Neural cell (in vitro differentiated cells): ENCODE results near the gene CUX1. TPM values are rescaled to one million over a fixed set of nuclear protein-coding genes. Genes with fewer than 3 reads are reported as not detected.

Experiments used
- H2AFZ ChIP-seq: fragments of 200-600, 300-800 bp; sonication (generic), shearing (Covaris generic); 2 replicates; pipeline ENCODE4 v1.6.0; 2014; ENCODE audit warnings: low read depth, mild to moderate bottlenecking, antibody characterized with exemption, low read length, moderate library complexity
- H3F3A ChIP-seq: fragments of 200-600 bp; shearing (Covaris generic); 2 replicates; pipeline ENCODE4 v1.6.1; 2016; ENCODE audit warnings: mild to moderate bottlenecking, moderate library complexity, mixed read lengths, antibody characterized with exemption, low read length; ENCODE audit not compliant: insufficient read depth, poor library complexity, severe bottlenecking
- H3K27ac ChIP-seq: fragments of 200-600, 300-800 bp; sonication (generic), shearing (Covaris generic); 2 replicates; pipeline ENCODE4 v1.5.1; 2014; ENCODE audit warnings: mild to moderate bottlenecking, low read length, moderate library complexity
- H3K27me3 ChIP-seq: fragments of 300-800, 200-600 bp; sonication (generic), shearing (Covaris generic); 2 replicates; pipeline ENCODE4 v1.6.0; 2014; ENCODE audit warnings: mild to moderate bottlenecking, low read depth, low read length, moderate library complexity; ENCODE audit not compliant: insufficient read depth
- H3K36me3 ChIP-seq: fragments of 300-800, 200-600 bp; sonication (generic), shearing (Covaris generic); 2 replicates; pipeline ENCODE4 v1.5.1; 2014; ENCODE audit warnings: mild to moderate bottlenecking, antibody characterized with exemption, low read length, moderate library complexity; ENCODE audit not compliant: insufficient read depth
- H3K4me2 ChIP-seq: fragments of 300-800, 200-600 bp; sonication (generic), shearing (Covaris generic); 2 replicates; pipeline ENCODE4 v1.6.0; 2014; ENCODE audit warnings: mild to moderate bottlenecking, low read length
- H3K4me3 ChIP-seq: fragments of 300-800, 200-600 bp; sonication (generic), shearing (Covaris generic); 2 replicates; pipeline ENCODE4 v1.5.1; 2014; ENCODE audit warnings: mild to moderate bottlenecking, low read length, moderate library complexity
- H3K79me2 ChIP-seq: fragments of 200-600 bp; shearing (Covaris generic); replicated peaks from 2 replicates; pipeline ENCODE4 v1.6.0; 2014; ENCODE audit warnings: mild to moderate bottlenecking, low read length, moderate library complexity; ENCODE audit not compliant: insufficient read depth
- H3K9ac ChIP-seq: fragments of 300-800, 200-600 bp; sonication (generic), shearing (Covaris generic); 2 replicates; pipeline ENCODE4 v1.6.1; 2016; ENCODE audit warnings: mild to moderate bottlenecking, low read length, mixed read lengths
- H3K9me2 ChIP-seq: fragments of 200-600 bp; shearing (Covaris generic); 2 replicates; pipeline ENCODE4 v1.6.1; 2016; ENCODE audit warnings: mild to moderate bottlenecking, low read length, mixed read lengths; ENCODE audit not compliant: insufficient read depth
- H3K9me3 ChIP-seq: fragments of 200-600, 300-800 bp; sonication (generic), shearing (Covaris generic); 2 replicates; pipeline ENCODE4 v1.6.1; 2016; ENCODE audit warnings: mild to moderate bottlenecking, mixed run types, low read length, moderate library complexity, mixed read lengths
- H4K20me1 ChIP-seq: fragments of 200-600 bp; shearing (Covaris generic); 2 replicates; pipeline ENCODE4 v1.6.1; 2016; ENCODE audit warnings: mild to moderate bottlenecking, mixed run types; ENCODE audit not compliant: insufficient read depth
- EP300 ChIP-seq: fragments of 450-650 bp; conservative IDR thresholded peaks from 2 replicates; pipeline ENCODE4 v1.6.1; 2014; ENCODE audit warnings: antibody characterized with exemption, mild to moderate bottlenecking, moderate library complexity; ENCODE audit not compliant: poor library complexity, severe bottlenecking
- EZH2 ChIP-seq: fragments of 200-600, 300-800 bp; shearing (Covaris generic), sonication (generic); IDR thresholded peaks from 2 replicates; pipeline ENCODE4 v1.6.1; 2014; ENCODE audit warnings: antibody characterized with exemption, low read length, borderline replicate concordance, mild to moderate bottlenecking; ENCODE audit not compliant: insufficient read depth, poor library complexity, severe bottlenecking
- MXI1 ChIP-seq: fragments of 450-650 bp; conservative IDR thresholded peaks from 2 replicates; pipeline ENCODE4 v1.6.1; 2014; ENCODE audit warnings: antibody characterized with exemption, mild to moderate bottlenecking; ENCODE audit not compliant: poor library complexity, severe bottlenecking
- POLR2AphosphoS5 ChIP-seq: IDR thresholded peaks from 2 replicates; pipeline ENCODE4 v1.6.1; 2012
- RAD21 ChIP-seq: fragments of 450-650 bp; conservative IDR thresholded peaks from 2 replicates; pipeline ENCODE4 v1.6.1; 2014; ENCODE audit warnings: antibody characterized with exemption, mild to moderate bottlenecking, moderate library complexity
- SMC3 ChIP-seq: fragments of 450-650 bp; conservative IDR thresholded peaks from 2 replicates; pipeline ENCODE4 v1.6.1; 2014; ENCODE audit warnings: antibody characterized with exemption, mild to moderate bottlenecking, moderate library complexity; ENCODE audit not compliant: poor library complexity
- TAF1 ChIP-seq: IDR thresholded peaks from 2 replicates; pipeline ENCODE4 v1.6.1; 2012; ENCODE audit warnings: low read depth
- polyA plus RNA-seq: library from polyadenylated mRNA; depleted of rRNA; stranded (reverse); fragments of >200 nt; gene quantifications from 2 replicates; pipeline ENCODE4 v1.2.3, GENCODE V29; 2014
- TF ChIP-seq, protein P1 (sequence below): fragments of 450-650 bp; IDR thresholded peaks from 2 replicates; pipeline ENCODE4 v1.5.1; 2014; ENCODE audit warnings: antibody characterized with exemption, mild to moderate bottlenecking, moderate library complexity; ENCODE audit not compliant: poor library complexity, severe bottlenecking
- TF ChIP-seq, protein P2 (sequence below): IDR thresholded peaks from 2 replicates; pipeline ENCODE4 v1.6.1; 2012; ENCODE audit warnings: borderline replicate concordance

Gene CUX1
- polyA plus RNA-seq, 1 donor from 2014 or later: 26.6 TPM

DNA sequence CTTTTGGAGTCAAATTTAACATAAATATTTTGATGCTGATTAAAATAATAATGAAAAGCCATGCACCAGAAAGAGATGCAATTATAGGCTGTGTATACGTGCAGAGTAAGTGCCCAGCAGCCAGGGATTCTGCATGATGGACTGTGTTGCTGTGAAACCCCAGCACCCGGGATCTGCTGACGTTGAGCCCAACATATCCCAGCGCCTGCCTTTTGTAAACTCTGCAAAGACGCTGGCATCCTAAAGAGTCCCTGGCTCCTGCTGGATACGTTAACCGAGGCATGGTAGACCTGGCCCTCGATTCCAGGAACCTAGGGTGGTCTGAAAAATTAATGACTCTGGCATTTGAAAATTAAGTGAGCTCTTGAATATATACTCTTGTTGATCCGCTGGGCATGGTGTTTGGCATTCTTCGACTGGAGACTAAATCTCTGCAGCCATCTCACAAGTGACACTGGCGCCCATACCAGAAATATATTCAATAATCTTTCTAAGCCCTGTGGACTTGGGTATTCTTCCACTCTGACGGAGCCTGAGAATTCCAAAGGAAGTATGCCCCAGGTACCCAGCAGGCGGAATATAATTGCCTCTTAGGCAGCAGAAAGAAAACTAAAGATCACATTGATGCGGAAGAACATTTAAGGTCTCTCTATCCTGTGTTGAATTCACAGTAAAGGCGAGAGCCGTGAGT lies 278.0 kb downstream of the CUX1 start:
- TF ChIP-seq TAF1 (no peak), EZH2 (no peak), RAD21 (no peak), POLR2AphosphoS5 (no peak)
- TF ChIP-seq, protein P1, sequence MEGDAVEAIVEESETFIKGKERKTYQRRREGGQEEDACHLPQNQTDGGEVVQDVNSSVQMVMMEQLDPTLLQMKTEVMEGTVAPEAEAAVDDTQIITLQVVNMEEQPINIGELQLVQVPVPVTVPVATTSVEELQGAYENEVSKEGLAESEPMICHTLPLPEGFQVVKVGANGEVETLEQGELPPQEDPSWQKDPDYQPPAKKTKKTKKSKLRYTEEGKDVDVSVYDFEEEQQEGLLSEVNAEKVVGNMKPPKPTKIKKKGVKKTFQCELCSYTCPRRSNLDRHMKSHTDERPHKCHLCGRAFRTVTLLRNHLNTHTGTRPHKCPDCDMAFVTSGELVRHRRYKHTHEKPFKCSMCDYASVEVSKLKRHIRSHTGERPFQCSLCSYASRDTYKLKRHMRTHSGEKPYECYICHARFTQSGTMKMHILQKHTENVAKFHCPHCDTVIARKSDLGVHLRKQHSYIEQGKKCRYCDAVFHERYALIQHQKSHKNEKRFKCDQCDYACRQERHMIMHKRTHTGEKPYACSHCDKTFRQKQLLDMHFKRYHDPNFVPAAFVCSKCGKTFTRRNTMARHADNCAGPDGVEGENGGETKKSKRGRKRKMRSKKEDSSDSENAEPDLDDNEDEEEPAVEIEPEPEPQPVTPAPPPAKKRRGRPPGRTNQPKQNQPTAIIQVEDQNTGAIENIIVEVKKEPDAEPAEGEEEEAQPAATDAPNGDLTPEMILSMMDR: no peak
- Histone ChIP-seq H3K36me3 (no peaks in the 10 kb centered on the region), H3F3A (peaks cover 3% of the 10 kb centered on the region), H4K20me1 (no peaks in the 10 kb centered on the region), H3K4me3 (no peak overlapping the region), H3K4me2 (no peak overlapping the region), H3K27me3 (no peaks in the 10 kb centered on the region), H3K9ac (no peak overlapping the region), H2AFZ (no peak overlapping the region), H3K9me2 (no peaks in the 10 kb centered on the region), H3K9me3 (no peaks in the 10 kb centered on the region), H3K79me2 (no peaks in the 10 kb centered on the region), H3K27ac (no peak overlapping the region)

DNA sequence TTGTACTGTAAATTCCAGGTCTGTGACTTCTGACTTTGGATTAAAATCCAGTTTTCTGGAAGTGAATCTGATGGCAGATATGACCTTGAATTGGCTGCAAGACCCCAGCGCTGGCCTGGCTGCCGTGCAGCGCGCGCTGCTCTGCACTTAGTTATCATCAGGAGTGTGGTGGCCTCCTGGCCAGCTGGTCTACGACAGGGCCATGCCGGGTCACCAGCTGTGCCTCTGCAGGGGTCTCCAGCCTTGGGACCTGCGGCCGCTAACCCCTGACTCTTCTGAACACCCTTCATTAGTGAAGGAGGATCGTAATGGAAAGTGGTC lies 278.5 kb downstream of the CUX1 start:
- H3K4me2 ChIP-seq: no peak overlapping the region

More for the DNA sequence above, 278.5 kb downstream of the CUX1 start:
- Histone ChIP-seq H3K36me3 (no peaks in the 10 kb centered on the region), H3K79me2 (no peaks in the 10 kb centered on the region), H3K9me2 (no peaks in the 10 kb centered on the region), H3K27ac (no peak overlapping the region), H3K9me3 (no peaks in the 10 kb centered on the region), H3K27me3 (no peaks in the 10 kb centered on the region), H2AFZ (no peak overlapping the region), H4K20me1 (no peaks in the 10 kb centered on the region), H3K9ac (no peak overlapping the region), H3F3A (peaks cover 3% of the 10 kb centered on the region), H3K4me3 (no peak overlapping the region)
- TF ChIP-seq, protein P2, sequence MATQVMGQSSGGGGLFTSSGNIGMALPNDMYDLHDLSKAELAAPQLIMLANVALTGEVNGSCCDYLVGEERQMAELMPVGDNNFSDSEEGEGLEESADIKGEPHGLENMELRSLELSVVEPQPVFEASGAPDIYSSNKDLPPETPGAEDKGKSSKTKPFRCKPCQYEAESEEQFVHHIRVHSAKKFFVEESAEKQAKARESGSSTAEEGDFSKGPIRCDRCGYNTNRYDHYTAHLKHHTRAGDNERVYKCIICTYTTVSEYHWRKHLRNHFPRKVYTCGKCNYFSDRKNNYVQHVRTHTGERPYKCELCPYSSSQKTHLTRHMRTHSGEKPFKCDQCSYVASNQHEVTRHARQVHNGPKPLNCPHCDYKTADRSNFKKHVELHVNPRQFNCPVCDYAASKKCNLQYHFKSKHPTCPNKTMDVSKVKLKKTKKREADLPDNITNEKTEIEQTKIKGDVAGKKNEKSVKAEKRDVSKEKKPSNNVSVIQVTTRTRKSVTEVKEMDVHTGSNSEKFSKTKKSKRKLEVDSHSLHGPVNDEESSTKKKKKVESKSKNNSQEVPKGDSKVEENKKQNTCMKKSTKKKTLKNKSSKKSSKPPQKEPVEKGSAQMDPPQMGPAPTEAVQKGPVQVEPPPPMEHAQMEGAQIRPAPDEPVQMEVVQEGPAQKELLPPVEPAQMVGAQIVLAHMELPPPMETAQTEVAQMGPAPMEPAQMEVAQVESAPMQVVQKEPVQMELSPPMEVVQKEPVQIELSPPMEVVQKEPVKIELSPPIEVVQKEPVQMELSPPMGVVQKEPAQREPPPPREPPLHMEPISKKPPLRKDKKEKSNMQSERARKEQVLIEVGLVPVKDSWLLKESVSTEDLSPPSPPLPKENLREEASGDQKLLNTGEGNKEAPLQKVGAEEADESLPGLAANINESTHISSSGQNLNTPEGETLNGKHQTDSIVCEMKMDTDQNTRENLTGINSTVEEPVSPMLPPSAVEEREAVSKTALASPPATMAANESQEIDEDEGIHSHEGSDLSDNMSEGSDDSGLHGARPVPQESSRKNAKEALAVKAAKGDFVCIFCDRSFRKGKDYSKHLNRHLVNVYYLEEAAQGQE: no peak
- TF ChIP-seq, protein P1: no peak
- no peak for TF ChIP-seq SMC3
- TF ChIP-seq TAF1: no peak
- no peak for TF ChIP-seq POLR2AphosphoS5
- no peak for TF ChIP-seq EZH2
- TF ChIP-seq MXI1: no peak
- TF ChIP-seq EP300: no peak
